K562 treated with DMSO at 1 percent for 24 hours (cell line): Measurements from ENCODE around the gene PHF20. TPM values are rescaled to one million over a fixed set of nuclear protein-coding genes. Genes with fewer than 3 reads are reported as not detected.

Experiments
- total RNA-seq: library from RNA; unstranded; fragments of 300-600 nt; gene quantifications from 2 replicates; pipeline ENCODE4 v1.2.3, GENCODE V29; 2022; ENCODE audit warnings: low read depth; ENCODE audit not compliant: insufficient read depth

The PHF20 gene
- total RNA-seq: 32.3 and 38.9 TPM in 2 replicates

GRCh38 chr20:35771689-35772562 lies at the start of gene PHF20:
PHF20 (plus strand) TSS chr20:35772015; CDS start chr20:35801523, 29,508 bp downstream.

DNA sequence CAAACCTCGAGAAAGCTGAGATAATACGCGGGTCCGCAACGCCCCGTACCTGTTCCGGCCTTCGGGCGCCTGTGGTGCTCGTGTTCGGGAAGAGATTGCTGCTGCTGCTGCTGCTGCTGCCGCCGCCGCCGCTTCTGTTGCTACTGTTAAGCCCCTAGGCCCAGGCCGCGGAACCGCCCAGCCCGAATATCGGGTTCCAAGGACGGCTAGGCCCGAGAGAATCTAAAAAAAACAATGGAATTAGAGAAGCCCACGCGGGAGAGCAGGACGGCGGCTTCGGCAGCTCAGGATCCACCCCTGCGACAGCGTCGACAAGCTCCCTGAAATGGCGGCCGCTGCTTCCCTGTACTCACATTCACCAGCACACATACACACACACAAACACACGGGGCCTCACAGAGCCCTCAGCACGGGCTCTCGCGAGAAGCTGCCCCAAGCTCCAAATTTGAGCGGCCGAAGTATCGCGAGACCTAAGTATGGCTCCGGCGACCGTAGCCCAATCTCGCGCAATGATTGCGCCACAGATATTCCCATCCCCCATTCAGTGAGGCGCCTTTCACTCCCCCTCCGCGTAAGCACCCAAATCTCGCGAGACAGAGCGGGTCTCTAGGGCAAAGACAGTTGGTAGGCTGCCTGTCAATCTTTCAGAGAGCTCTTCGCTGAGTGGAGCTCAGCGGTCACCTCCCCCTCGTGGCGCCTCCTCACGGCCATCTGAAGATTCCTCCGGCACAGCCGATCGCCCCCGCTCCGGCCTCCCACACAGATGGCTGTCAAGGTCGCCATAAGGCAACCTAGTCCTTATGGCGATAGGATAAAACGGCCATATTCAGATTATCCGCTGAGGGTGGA lies 29.7 kb upstream of the PHF20 start, which contains the start of gene RBM39:
RBM39 (minus strand) TSS at position 369 of the 849 bp plus-strand sequence. CDS start 1,386 bp downstream, outside the sequence.

GRCh38 chr20:35954200-35954906 lies 182.5 kb downstream of the PHF20 start, which contains the start of gene SCAND1:
SCAND1 (minus strand) TSS chr20:35954502; CDS start chr20:35954284, 218 bp downstream.

GRCh38 chr20:35967979-35968640 lies 196.3 kb downstream of the PHF20 start, which contains the start of gene CNBD2:
CNBD2 (plus strand) TSS chr20:35968590; CDS start chr20:35968763, 173 bp downstream.

Other genes starting within 250 kb of the PHF20 start
- not detected in 2 replicates for gene C20orf173, start 242.4 kb upstream of the PHF20 start, total RNA-seq
- 421 and 431 TPM in 2 replicates for gene ERGIC3, start 229.9 kb upstream of the PHF20 start, total RNA-seq
- gene SPAG4, start 156.2 kb upstream of the PHF20 start, total RNA-seq: 6.5 and 11.8 TPM in 2 replicates
- gene CPNE1, start 107.1 kb upstream of the PHF20 start, total RNA-seq: 141 and 147 TPM in 2 replicates
- 37.0 and 41.5 TPM in 2 replicates for gene RBM12, start 107.1 kb upstream of the PHF20 start, total RNA-seq
- gene NFS1, start 72.7 kb upstream of the PHF20 start, total RNA-seq: 37.6 and 48.2 TPM in 2 replicates
- 353 and 401 TPM in 2 replicates for gene ROMO1, start 72.6 kb upstream of the PHF20 start, total RNA-seq
- gene RBM39, start 29.8 kb upstream of the PHF20 start, total RNA-seq: 134 and 140 TPM in 2 replicates
- gene SCAND1, start 182.5 kb downstream of the PHF20 start, total RNA-seq: 202 and 236 TPM in 2 replicates
- gene CNBD2, start 196.6 kb downstream of the PHF20 start, total RNA-seq: 6.9 and 7.7 TPM in 2 replicates